Nephron progenitor cell (in vitro differentiated cells): ENCODE results near the gene COL27A1.

Experiments used
- DNase-seq: peaks from one replicate; pipeline ENCODE4 v3.0.0; 2021
- H3K27ac Mint-ChIP-seq: 2 replicates; pipeline ENCODE4 v1.8.0; 2021; ENCODE audit warnings: mild to moderate bottlenecking, moderate library complexity, mixed read lengths
- H3K27me3 Mint-ChIP-seq: 2 replicates; pipeline ENCODE4 v1.8.0; 2021; ENCODE audit warnings: mild to moderate bottlenecking, low read depth, mixed read lengths; ENCODE audit not compliant: poor library complexity
- H3K36me3 Mint-ChIP-seq: 2 replicates; pipeline ENCODE4 v1.8.0; 2021; ENCODE audit warnings: low read depth, mixed read lengths
- H3K4me1 Mint-ChIP-seq: 2 replicates; pipeline ENCODE4 v1.8.0; 2021; ENCODE audit warnings: mixed read lengths
- H3K4me3 Mint-ChIP-seq: 2 replicates; pipeline ENCODE4 v1.8.0; 2021; ENCODE audit warnings: mild to moderate bottlenecking, moderate library complexity, mixed read lengths
- H3K9me3 Mint-ChIP-seq: 2 replicates; pipeline ENCODE4 v1.8.0; 2021; ENCODE audit warnings: mild to moderate bottlenecking, moderate library complexity, mixed read lengths
- TF ChIP-seq, protein P1 (sequence below): fragments of 200-600 bp; sonication (generic); IDR thresholded peaks from 2 replicates; pipeline ENCODE4 v1.5.0; 2021; ENCODE audit warnings: antibody characterized with exemption

Gene COL27A1

DNA sequence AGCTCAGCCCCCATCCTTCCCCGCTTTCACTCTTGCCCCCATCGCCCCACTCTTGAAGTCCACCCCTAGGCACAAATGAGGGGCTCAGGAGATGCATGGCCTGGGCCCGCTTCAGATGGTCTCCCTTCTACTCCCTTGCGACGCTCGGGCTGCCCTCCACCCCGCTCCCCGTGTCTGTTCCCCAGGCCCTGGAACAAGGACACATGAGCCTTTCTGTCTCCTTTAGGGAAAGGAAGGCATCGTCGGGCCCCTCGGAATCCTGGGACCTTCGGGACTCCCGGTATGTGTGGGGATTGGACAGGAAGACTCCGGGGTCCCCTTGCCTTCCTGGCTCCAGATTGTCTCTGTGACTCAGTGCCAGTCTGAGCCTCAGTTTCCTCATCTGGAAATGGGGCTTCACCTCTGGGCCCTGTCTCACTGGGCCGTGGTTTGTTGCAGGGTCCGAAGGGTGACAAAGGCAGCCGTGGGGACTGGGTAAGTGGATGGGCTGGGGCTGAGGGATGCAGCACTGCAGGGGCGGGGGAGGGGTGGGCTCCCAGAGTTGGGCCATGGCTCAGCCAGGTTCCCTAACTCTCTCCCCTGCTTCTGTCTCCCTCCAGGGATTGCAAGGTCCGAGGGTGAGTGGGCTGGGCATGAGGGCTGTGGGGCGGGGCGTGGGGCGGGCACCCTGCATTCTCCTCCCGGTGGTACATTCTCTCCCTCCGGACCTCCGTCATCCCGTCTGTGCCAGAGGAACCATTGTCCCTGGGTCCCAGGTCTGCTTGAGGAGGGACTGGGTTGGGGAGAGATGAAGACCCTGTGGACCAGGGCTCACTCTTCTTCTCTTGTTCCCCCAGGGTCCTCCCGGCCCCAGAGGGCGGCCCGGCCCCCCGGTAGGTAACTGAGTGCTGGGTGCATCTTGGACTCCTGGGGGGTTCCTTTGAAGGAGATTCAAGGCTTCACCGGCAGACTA, 145.8 kb downstream of the COL27A1 start:
- no peak for DNase-seq
- H3K4me3 Mint-ChIP-seq: no peak overlapping the region

DNA sequence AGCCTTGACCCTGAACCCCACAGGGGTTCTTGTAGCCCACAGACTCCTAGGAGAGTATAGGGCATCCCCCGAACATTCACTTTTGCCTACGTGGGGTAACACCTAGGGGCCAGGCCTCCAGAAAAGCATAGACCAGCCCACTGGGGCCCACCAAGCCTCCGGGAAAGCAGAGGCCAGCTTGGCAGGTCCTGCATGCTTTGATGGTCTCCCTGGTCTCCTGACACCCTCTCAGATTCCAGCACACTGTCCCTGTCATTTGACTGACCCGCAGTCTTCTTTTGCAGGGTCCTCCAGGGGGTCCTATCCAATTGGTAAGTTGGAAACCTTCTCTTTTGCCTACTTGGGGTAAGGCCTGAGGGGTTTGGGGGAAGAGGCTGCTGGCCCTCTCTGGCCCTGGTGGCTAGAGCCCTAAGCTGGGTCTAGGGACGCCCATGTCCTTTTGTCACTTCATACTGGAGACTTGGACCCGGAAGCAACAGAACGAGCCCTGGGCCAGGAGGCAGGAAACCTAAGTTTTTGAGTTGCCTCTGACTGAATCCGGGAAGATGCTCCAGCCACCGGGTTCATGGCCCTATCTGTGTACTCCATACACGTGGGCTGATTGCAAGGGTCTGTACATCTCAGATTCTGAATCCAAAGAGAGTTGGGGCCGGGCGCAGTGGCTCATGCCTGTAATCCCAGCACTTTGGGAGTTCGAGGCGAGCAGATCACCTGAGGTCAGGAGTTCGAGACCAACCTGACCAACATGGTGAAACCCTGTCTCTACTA, 146.6 kb downstream of the COL27A1 start:
- H3K36me3 Mint-ChIP-seq: peaks cover 20% of the 10 kb centered on the region
- H3K9me3 Mint-ChIP-seq: peaks cover 2% of the 10 kb centered on the region
- peaks cover 8% of the 10 kb centered on the region for H3K27me3 Mint-ChIP-seq
- TF ChIP-seq, protein P1, sequence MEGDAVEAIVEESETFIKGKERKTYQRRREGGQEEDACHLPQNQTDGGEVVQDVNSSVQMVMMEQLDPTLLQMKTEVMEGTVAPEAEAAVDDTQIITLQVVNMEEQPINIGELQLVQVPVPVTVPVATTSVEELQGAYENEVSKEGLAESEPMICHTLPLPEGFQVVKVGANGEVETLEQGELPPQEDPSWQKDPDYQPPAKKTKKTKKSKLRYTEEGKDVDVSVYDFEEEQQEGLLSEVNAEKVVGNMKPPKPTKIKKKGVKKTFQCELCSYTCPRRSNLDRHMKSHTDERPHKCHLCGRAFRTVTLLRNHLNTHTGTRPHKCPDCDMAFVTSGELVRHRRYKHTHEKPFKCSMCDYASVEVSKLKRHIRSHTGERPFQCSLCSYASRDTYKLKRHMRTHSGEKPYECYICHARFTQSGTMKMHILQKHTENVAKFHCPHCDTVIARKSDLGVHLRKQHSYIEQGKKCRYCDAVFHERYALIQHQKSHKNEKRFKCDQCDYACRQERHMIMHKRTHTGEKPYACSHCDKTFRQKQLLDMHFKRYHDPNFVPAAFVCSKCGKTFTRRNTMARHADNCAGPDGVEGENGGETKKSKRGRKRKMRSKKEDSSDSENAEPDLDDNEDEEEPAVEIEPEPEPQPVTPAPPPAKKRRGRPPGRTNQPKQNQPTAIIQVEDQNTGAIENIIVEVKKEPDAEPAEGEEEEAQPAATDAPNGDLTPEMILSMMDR: no peak
- no peak for DNase-seq
- peaks cover 11% of the 10 kb centered on the region for H3K4me1 Mint-ChIP-seq
- no peak overlapping the region for H3K4me3 Mint-ChIP-seq
- H3K27ac Mint-ChIP-seq: no peak overlapping the region

More for the DNA sequence above, 145.8 kb downstream of the COL27A1 start:
- TF ChIP-seq, protein P1: no peak
- H3K36me3 Mint-ChIP-seq: peaks cover 29% of the 10 kb centered on the region
- H3K9me3 Mint-ChIP-seq: peaks cover 8% of the 10 kb centered on the region
- peaks cover 11% of the 10 kb centered on the region for H3K4me1 Mint-ChIP-seq
- H3K27me3 Mint-ChIP-seq: peaks cover 8% of the 10 kb centered on the region
- peak overlapping the region; percentile 45 for H3K27ac Mint-ChIP-seq

DNA sequence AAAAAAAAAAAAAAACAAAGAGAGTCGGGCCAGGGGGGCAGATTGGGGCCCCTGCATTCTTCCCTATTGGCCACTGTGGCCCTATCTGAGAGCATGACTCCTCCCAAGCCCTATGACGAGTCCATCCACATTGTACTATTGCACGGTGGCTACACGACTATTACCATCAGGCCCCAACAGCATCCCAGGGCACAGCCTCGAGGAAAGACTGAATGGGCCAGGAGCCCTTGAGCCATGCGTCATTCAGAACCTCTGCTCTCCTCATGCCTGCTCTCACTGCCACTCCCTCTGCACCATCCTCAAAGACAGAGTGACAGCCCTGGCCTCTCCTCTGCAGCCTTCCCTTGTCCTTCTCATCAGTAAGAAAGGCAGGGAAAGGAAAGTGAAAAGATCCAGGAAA, 147.4 kb downstream of the COL27A1 start:
- TF ChIP-seq, protein P1: no peak
- Mint-ChIP-seq H3K36me3 (peaks cover 13% of the 10 kb centered on the region), H3K27ac (no peak overlapping the region), H3K4me1 (peaks cover 11% of the 10 kb centered on the region), H3K4me3 (no peak overlapping the region), H3K9me3 (no peaks in the 10 kb centered on the region), H3K27me3 (peaks cover 8% of the 10 kb centered on the region)
- no peak for DNase-seq

DNA sequence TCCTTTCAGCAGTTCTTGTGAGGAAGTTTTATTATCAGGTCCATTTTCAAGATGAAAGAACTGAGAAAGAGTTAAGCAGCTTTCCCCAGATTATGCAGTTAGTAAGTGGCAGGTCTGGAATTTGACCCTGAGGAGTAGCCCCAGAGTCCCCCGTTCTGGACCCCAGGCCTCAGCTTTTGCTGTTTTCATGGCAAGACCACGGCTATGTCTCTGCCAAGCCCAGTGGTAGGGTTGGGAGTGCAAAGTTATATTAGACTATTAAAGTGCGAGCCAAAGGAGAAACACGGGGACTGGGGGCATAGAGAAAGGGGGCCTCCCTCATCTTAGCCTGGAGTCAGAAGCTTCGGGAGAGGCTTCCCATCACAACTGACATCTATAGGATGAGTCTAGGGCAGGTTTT, 148.2 kb downstream of the COL27A1 start:
- Mint-ChIP-seq H3K27me3 (peaks cover 8% of the 10 kb centered on the region), H3K4me3 (no peak overlapping the region), H3K9me3 (no peaks in the 10 kb centered on the region), H3K36me3 (peaks cover 5% of the 10 kb centered on the region), H3K4me1 (peaks cover 11% of the 10 kb centered on the region), H3K27ac (no peak overlapping the region)
- TF ChIP-seq, protein P1: no peak
- no peak for DNase-seq

DNA sequence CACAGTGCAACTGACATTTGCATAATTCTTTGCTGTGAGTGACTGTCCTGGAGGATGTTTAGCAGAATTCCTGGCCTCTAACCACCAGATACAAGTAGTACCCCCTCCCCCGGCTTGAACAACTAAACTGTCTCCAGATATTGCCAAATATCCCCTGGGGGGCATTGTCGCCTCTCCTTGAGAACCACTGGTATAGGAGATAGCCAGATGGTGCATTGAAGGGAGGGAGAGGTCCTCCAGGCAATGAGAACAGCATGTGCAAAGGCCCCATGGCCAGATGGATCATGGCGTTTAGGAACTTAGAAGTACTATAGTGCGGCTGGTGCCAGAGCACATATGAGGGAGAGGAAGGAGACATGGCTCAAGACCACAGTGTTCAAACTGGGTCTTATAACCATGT, 148.6 kb downstream of the COL27A1 start:
- no peak for DNase-seq
- Mint-ChIP-seq H3K4me1 (peaks cover 11% of the 10 kb centered on the region), H3K4me3 (no peak overlapping the region), H3K9me3 (no peaks in the 10 kb centered on the region), H3K27ac (no peak overlapping the region), H3K27me3 (peaks cover 8% of the 10 kb centered on the region), H3K36me3 (peaks cover under 1% of the 10 kb centered on the region)
- TF ChIP-seq, protein P1: no peak
